Erythroblast (primary cell): ENCODE measurements around the gene HIPK4.

Source experiments
- GATA1 ChIP-seq: IDR thresholded peaks from 2 replicates; pipeline ENCODE4 v1.6.1; 2011; ENCODE audit warnings: low read depth, mild to moderate bottlenecking, control low read depth, low read length, moderate library complexity
- POLR2A ChIP-seq: IDR thresholded peaks from 2 replicates; pipeline ENCODE4 v1.6.1; 2011; ENCODE audit warnings: mild to moderate bottlenecking, low read length

DNA sequence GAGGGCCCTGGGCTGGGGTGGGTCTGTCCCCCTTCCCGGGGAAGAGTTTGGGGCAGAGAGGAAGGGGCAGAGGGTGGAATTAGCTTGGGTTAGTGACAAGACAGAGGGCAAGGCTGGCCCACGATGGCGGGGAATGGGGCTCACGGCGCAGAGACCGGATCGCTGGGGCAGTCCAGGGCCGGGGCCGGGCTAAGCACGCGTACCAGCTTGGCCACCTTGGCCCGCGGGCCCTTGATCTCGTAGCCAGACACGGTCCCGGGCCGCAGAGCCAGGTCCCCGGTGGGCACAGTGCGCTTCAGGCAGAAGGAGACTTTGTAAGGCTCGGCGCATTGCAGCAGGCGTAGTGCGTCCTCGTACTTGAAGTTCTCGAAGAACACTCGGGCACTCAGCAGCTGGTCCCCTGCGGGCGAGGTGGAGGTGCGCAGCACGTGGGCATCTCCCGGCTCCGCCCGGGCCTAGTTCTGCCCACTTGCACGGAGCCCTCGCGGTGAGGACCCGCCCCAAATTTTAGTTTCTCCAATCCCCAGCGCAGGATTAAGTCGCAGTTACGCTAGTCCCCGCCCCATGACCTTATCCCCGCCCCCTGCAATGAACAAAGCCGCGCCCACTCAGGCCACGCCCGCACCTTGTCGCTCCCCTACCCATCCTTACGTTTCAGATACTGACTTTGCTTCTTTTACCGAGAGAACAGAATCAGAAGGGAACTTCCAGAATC lies 8.6 kb upstream of the HIPK4 start:
- TF ChIP-seq POLR2A (no peak), GATA1 (no peak)
